Measurements from ENCODE around the gene CHSY1. TPM values are rescaled to one million over a fixed set of nuclear protein-coding genes. Genes with fewer than 3 reads are reported as not detected.

The CHSY1 gene
- total RNA-seq, 2 experiments from 2014 or later: 5.0 to 14.3 TPM

- Histone ChIP-seq H3K79me2 (ENCODE audit: insufficient read depth, low read depth, low read length) (no peaks in the 10 kb centered on the region), H3K27ac (ENCODE audit: low read depth, low read length, poor library complexity, severe bottlenecking) (no peak overlapping the region), H3K4me1 (ENCODE audit: insufficient read depth, low read length, poor library complexity, severe bottlenecking) (no peaks in the 10 kb centered on the region), H3K36me3 (ENCODE audit: insufficient read depth, low read length) (no peaks in the 10 kb centered on the region), H3K9me3 (ENCODE audit: low read length) (no peaks in the 10 kb centered on the region), H3K4me2 (ENCODE audit: low read length) (no peak overlapping the region), H2AFZ (ENCODE audit: low read length) (no peak overlapping the region), H3K4me3 (ENCODE audit: low read depth, low read length, poor library complexity, severe bottlenecking) (no peak overlapping the region), H3K9me2 (ENCODE audit: insufficient read depth, low read length) (no peaks in the 10 kb centered on the region), H4K20me1 (ENCODE audit: insufficient read depth, low read length) (no peaks in the 10 kb centered on the region)
- no peak for DNase-seq (ENCODE audit: low spot score)
- POLR2A ChIA-PET: no interaction called here
- TF ChIP-seq CTCF (conservative IDR thresholded peaks at IDR 0.05; ENCODE audit: low read length) (no peak), EZH2phosphoT487 (IDR thresholded peaks at IDR 0.05; ENCODE audit: borderline replicate concordance, low read depth, low read length) (no peak)
- BruUV-seq (replicated peaks): no TSS peak
- CTCF ChIA-PET (ENCODE audit: unreplicated experiment): no interaction called here
- intact Hi-C loops (cut with micrococcal nuclease; ENCODE audit: unreplicated experiment): no loop called here
These were observed 72.9 kb downstream of the CHSY1 start for GRCh38 chr15:101178931-101179330.

- no peaks in the 10 kb centered on the region for H3K4me1 ChIP-seq (ENCODE audit: insufficient read depth, low read length, poor library complexity, severe bottlenecking)
- no peaks in the 10 kb centered on the region for H3K79me2 ChIP-seq (ENCODE audit: insufficient read depth, low read depth, low read length)
- H4K20me1 ChIP-seq (ENCODE audit: insufficient read depth, low read length): no peaks in the 10 kb centered on the region
- POLR2A ChIA-PET: interaction anchor here (0.5 kb wide), 1 partner anchor 11 kb away, joined by 3 read pairs; no protein-coding TSS in a partner anchor
- no peak overlapping the region for H3K27ac ChIP-seq (ENCODE audit: low read depth, low read length, poor library complexity, severe bottlenecking)
- DNase-seq (ENCODE audit: low spot score): no peak
- no peaks in the 10 kb centered on the region for H3K9me3 ChIP-seq (ENCODE audit: low read length)
- no peak for TF ChIP-seq CTCF (conservative IDR thresholded peaks at IDR 0.05; ENCODE audit: low read length)
- no peak for TF ChIP-seq EZH2phosphoT487 (IDR thresholded peaks at IDR 0.05; ENCODE audit: borderline replicate concordance, low read depth, low read length)
- no peak overlapping the region for H3K4me3 ChIP-seq (ENCODE audit: low read depth, low read length, poor library complexity, severe bottlenecking)
- H3K4me2 ChIP-seq (ENCODE audit: low read length): no peak overlapping the region
- intact Hi-C loops (cut with micrococcal nuclease; ENCODE audit: unreplicated experiment): no loop called here
- BruUV-seq (replicated peaks): no TSS peak
- CTCF ChIA-PET (ENCODE audit: unreplicated experiment): no interaction called here
- no peaks in the 10 kb centered on the region for H3K36me3 ChIP-seq (ENCODE audit: insufficient read depth, low read length)
- H3K9me2 ChIP-seq (ENCODE audit: insufficient read depth, low read length): no peaks in the 10 kb centered on the region
- no peak overlapping the region for H2AFZ ChIP-seq (ENCODE audit: low read length)
These were observed 73.4 kb downstream of the CHSY1 start for GRCh38 chr15:101178479-101178878.

- Histone ChIP-seq H3K4me1 (ENCODE audit: insufficient read depth, low read length, poor library complexity, severe bottlenecking) (no peaks in the 10 kb centered on the region), H3K4me3 (ENCODE audit: low read depth, low read length, poor library complexity, severe bottlenecking) (no peak overlapping the region), H3K79me2 (ENCODE audit: insufficient read depth, low read depth, low read length) (no peaks in the 10 kb centered on the region), H3K9me2 (ENCODE audit: insufficient read depth, low read length) (no peaks in the 10 kb centered on the region), H4K20me1 (ENCODE audit: insufficient read depth, low read length) (no peaks in the 10 kb centered on the region), H3K9me3 (ENCODE audit: low read length) (no peaks in the 10 kb centered on the region), H3K4me2 (ENCODE audit: low read length) (no peak overlapping the region), H2AFZ (ENCODE audit: low read length) (no peak overlapping the region), H3K36me3 (ENCODE audit: insufficient read depth, low read length) (no peaks in the 10 kb centered on the region), H3K27ac (ENCODE audit: low read depth, low read length, poor library complexity, severe bottlenecking) (no peak overlapping the region)
- ChIA-PET POLR2A (interaction anchor here (0.6 kb wide), 1 partner anchor 8 kb away, joined by 3 read pairs; no protein-coding TSS in a partner anchor), CTCF (ENCODE audit: unreplicated experiment) (no interaction called here)
- intact Hi-C loops (cut with micrococcal nuclease; ENCODE audit: unreplicated experiment): no loop called here
- TF ChIP-seq EZH2phosphoT487 (IDR thresholded peaks at IDR 0.05; ENCODE audit: borderline replicate concordance, low read depth, low read length) (no peak), CTCF (conservative IDR thresholded peaks at IDR 0.05; ENCODE audit: low read length) (no peak)
- no TSS peak for BruUV-seq (replicated peaks)
- DNase-seq (ENCODE audit: low spot score): no peak
These were observed 74.0 kb downstream of the CHSY1 start for GRCh38 chr15:101177866-101178265.
